GM18909 (cell line): ENCODE measurements around the gene NEGR1.

Experiments used
- ATAC-seq: cut with Tn5 transposase; IDR thresholded peaks from one replicate; pipeline ENCODE4 v1.9.1; 2021; ENCODE audit warnings: mild to moderate bottlenecking; ENCODE audit not compliant: unreplicated experiment, poor library complexity

NEGR1 gene

GRCh38 chr1:71804140-71804539 is 478.2 kb downstream of the NEGR1 start:
- ATAC-seq = no peak

DNA sequence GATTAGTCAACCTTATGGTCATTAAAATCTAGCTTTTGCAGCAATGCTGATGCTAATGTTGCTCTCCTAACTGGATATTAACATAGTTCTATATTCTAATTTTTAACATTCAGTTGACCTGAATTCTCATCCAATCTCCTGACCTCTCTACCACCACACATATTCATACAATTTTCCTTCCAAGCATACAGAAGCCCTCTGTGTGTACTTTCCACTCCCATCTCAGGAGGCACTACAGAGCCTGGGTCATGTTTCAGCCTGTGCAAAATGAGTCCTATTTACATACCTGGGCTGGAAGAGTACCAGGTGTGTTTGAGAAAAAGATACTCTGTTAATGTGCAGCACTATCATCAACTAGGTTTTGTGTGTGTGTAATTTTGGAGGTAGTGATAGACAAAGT is 486.3 kb downstream of the NEGR1 start:
- ATAC-seq = no peak

- no peak for ATAC-seq
Observed at GRCh38 chr1:71792264-71792663, 490.1 kb downstream of the NEGR1 start.

- ATAC-seq = no peak
Observed at GRCh38 chr1:71788113-71788512, 494.2 kb downstream of the NEGR1 start.

- ATAC-seq = no peak
Observed at GRCh38 chr1:71787699-71788098, 494.6 kb downstream of the NEGR1 start.

- no peak for ATAC-seq
Observed at GRCh38 chr1:71786218-71786617, 496.1 kb downstream of the NEGR1 start.

- ATAC-seq = no peak
Observed at GRCh38 chr1:71785450-71785849, 496.9 kb downstream of the NEGR1 start.

- no peak for ATAC-seq
Observed at GRCh38 chr1:71785000-71785399, 497.3 kb downstream of the NEGR1 start.

DNA sequence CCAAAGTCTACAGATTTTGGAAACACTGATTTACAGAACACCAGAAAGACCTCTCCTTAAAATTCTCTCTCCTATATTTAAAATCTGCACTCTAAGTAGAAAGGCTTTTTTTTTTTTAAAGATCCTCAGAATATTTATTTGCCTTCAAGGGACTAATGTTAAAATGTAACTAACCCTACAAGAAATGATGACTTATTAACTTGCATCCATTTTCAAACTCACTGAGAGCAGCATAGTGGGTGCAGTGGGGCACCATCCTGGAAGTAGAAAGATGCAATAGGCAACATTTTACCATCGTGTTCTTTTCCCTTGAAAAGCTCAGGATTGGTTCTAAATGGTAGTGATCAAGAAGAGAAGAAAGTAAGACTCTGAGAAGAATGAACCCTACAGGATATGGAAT is 498.1 kb downstream of the NEGR1 start:
- no peak for ATAC-seq

GRCh38 chr1:71783071-71783470 is 499.3 kb downstream of the NEGR1 start:
- ATAC-seq = no peak

GRCh38 chr1:71781450-71781849 is 500.9 kb downstream of the NEGR1 start:
- ATAC-seq = no peak

DNA sequence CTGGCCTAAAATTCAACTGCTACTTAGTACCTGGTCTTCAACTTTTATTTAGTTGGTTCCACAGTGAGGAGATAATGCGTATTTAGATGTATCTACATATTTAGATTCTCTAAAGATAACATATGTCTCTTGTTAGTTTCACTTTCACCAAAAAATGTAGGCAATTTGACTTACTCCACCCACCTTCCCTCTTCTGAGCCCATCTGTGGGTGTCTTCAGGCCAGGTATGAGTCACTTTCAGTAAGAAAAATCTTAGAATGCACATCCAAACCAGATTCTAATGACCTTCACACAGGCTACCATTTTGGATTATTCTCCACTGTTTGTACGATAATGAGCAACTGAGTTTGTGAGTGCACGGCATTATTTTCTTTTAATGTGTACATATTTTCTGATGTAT is 501.7 kb downstream of the NEGR1 start:
- peak; percentile 88 for ATAC-seq

DNA sequence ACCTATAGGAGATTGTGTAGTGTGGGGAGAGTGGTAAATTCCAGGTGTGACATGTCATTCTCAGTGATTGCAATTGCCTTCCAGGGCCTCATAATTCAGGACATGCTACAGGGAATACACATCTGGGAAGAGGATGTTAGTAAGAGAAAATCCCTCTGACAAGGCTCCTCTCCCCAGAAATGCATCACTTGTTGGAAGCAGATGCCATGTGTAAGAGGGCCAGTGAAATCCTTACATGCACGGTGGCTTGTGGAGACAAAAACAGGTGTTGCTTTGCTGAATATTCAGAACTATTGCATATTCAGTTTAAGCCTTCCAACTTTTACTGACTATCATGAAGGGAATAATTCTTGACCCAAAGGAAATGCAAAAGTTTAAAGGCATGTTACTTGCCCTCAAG is 503.4 kb downstream of the NEGR1 start:
- ATAC-seq = no peak

DNA sequence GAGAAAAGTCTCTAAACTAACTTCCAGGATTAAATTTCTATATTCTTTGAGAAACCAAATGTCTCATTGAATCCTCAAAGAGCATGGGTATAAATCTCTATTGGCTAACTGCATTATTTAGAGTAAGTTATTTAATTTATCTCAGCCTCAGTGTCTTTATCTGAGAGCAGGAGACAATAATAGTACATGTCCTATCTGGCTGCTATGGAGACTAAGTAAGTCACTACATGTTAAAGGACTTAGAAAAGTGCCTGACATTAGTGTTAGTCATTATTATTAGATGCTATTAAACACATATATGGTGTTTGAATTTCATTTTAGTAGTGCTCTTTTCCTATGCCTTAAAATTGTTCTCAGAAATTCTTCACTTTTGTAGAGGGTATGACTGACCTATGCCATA is 505.2 kb downstream of the NEGR1 start:
- ATAC-seq = no peak

DNA sequence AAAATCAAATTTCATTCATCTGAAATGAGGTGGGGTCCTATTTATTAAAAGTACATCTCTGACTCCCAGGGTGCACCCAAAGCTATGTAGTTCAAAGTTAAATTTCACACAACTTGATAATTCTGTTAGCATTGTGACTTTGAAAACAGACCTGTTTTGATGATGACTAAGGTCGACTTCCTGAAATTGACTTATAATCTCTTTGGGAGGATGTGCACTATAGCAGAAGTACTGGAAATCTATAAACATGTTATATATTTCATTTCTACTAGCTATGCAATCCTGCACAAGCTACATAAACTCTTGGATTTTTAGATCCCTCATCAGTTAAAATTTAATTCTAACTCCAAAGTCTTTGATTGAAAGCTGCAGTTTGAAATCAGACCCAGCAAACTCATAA is 507.6 kb downstream of the NEGR1 start:
- ATAC-seq = no peak

DNA sequence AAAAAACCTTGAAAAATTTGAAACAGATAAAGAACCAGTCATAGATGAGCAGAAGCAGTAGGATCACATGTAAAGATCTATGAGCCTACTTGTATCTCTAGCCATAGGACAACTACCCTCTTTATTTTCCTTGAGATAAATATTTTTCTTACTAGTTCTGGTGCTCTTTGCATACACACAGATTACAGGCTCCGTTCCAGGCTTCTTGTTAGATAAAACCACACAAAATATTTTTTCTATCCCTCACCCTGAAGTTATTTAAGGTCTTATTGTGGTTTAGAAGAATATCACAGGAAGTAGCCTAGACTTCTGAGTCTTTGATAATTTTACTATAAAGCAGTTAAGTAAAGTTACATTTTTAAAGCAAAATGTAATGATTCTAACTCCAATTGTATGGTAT is 512.2 kb downstream of the NEGR1 start:
- ATAC-seq = no peak

GRCh38 chr1:71766748-71767147 is 515.6 kb downstream of the NEGR1 start:
- ATAC-seq = no peak

- ATAC-seq = no peak
Observed at GRCh38 chr1:71762514-71763255, 519.7 kb downstream of the NEGR1 start.

DNA sequence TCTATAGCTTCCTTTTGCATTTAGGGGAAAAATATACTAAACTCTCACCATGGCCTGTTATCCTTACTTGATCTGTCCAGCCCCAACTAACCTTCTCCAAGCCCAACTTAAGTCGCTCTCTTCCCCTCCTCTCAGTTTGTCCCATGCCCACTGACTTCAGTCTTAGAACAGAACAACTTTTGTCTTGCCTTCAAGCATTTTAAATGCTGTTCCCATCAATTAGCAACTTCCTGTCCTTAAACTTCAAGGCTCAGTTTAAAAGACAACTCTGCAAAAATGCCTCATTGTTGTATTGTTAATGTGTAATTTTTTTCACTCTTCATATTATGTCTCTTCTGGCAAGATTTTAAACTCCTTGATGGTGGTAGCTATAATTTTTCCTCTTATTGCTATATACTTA is 526.9 kb downstream of the NEGR1 start:
- no peak for ATAC-seq

- no peak for ATAC-seq
Observed at GRCh38 chr1:71753746-71754145, 528.6 kb downstream of the NEGR1 start.

GRCh38 chr1:71745326-71745725 is 537.0 kb downstream of the NEGR1 start:
- ATAC-seq = no peak

- no peak for ATAC-seq
Observed at GRCh38 chr1:71743862-71744261, 538.5 kb downstream of the NEGR1 start.

DNA sequence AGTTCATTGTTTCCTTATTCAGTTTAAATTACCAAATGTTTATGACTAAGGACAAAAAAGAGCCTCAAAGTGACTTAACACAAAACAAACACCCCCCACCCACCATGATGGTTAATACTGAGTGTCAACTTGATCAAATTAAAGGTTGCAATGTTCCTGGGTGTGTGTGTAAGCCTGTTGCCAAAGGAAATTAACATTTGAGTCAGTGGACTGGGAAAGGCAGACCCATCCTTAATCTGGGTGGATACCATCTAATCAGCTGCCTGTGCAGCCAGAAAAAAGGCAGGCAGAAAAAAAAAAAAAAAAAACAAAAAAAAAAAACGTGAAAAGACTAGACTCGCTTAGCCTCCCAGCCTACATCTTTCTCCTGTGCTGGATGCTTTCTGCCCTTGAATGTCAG is 543.4 kb downstream of the NEGR1 start:
- no peak for ATAC-seq
